Esophagus squamous epithelium (tissue), 5 donors: ENCODE data around the gene SRSF3. TPM values are rescaled to one million over a fixed set of nuclear protein-coding genes. Genes with fewer than 3 reads are reported as not detected.
A peak's percentile ranks its signal among the peaks of the same experiment; 100 is the strongest.
"Not testable (repeated sequence)": the region's sequence is repeated elsewhere in the genome, so short reads cannot be mapped to it uniquely, and the experiment has no call there.

Source experiments
- DNase-seq: peaks from one replicate; lab custom pipeline; 2025; lab: John Stamatoyannopoulos, UW
- H3K27ac ChIP-seq, 4 donors: fragments of 200-600 bp; sonication (generic); one replicate each; pipeline ENCODE4 v1.5.1; 2016 to 2019; ENCODE audit warnings: mild to moderate bottlenecking in 1 of 4
- H3K27me3 ChIP-seq, 4 donors: fragments of 200-600 bp; sonication (generic); 1 replicate in 3 of 4; 2 replicates in 1 of 4; pipeline versions ENCODE4 v1.5.1 to v1.6.0; 2017 to 2021; ENCODE audit warnings: antibody characterized with exemption in 1 of 4
- H3K36me3 ChIP-seq, 3 donors: fragments of 200-600 bp; sonication (generic); one replicate each; pipeline ENCODE4 v1.5.1; 2016 to 2019
- H3K4me1 ChIP-seq, 3 donors: fragments of 200-600 bp; sonication (generic); one replicate each; pipeline ENCODE4 v1.5.1; 2017 to 2019
- H3K4me3 ChIP-seq, 4 donors: fragments of 200-600 bp; sonication (generic); 1 replicate in 3 of 4; 2 replicates in 1 of 4; pipeline ENCODE4 v1.5.1; 2016 to 2019; ENCODE audit warnings: mild to moderate bottlenecking in 2 of 4, moderate library complexity in 1 of 4
- H3K9me3 ChIP-seq, 3 donors: fragments of 200-600 bp; sonication (generic); one replicate each; pipeline ENCODE4 v1.5.1; 2016 to 2019
- POLR2A ChIP-seq, 4 donors: fragments of 450-650 bp; IDR thresholded peaks; one replicate each; pipeline ENCODE4 v1.6.1; 2017; ENCODE audit warnings: antibody characterized with exemption in 4 of 4, mild to moderate bottlenecking in 4 of 4, moderate library complexity in 3 of 4
- WGBS, 2 donors: methylation state at CpG; one replicate each; pipeline ENCODE4 v1.1.5; 2018; 5-methylcytosine and 5-hydroxymethylcytosine counted together
- intact Hi-C: fragments of 100-400 bp; cut with DNase I; formaldehyde crosslinking; loops from one replicate; pipeline ENCODE4 v1.15.0; 2022
- total RNA-seq, 4 donors: library from RNA; depleted of rRNA; stranded (reverse); fragments of >200 nt; gene quantifications; one replicate each; pipeline ENCODE4 v1.1.0, GENCODE V29; 2016
- TF ChIP-seq, protein P1 (sequence below), 6 experiments: fragments of 450-650 bp in 4 of 6; fragments of 200-600 bp in 2 of 6; sonication (generic) in 2 of 6; IDR thresholded peaks; one replicate each; pipeline ENCODE4 v1.5.1; 2016 to 2019; ENCODE audit warnings: antibody characterized with exemption in 6 of 6, mild to moderate bottlenecking in 4 of 6, moderate library complexity in 4 of 6
- donor health status: DM: yes; HTN: yes; CAD: no.

The SRSF3 gene
- total RNA-seq, 4 donors from 2014 or later, result 111 to 213 (median 185) TPM

DNA sequence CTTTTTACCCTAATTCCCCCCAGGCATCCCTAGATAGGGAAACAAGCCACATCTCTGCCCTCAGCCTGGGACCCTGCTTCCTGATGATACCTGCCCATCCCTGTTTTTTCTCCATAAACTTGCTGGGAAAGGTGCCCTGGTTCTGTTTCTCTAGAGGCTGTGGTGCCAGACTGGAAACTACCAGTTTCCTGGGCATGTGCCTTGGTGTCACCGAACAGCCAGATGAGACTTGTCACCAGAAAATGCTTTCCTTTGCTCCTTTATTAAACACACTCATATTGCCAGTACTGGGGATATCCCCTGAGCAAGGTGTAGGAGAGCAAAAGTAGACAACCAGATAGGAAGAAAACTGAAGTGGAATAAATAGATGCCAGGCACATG lies 16.8 kb downstream of the SRSF3 start:
- WGBS, 2 donors, result 60 to 64% methylated on average over 1 of the region's 1 CpG
- intact Hi-C loops, result loop anchor here (10.0 kb wide), 1 partner anchor 144 kb away; no protein-coding TSS in a partner anchor
- Histone ChIP-seq H3K4me1 (peaks cover 4 to 45% (median 24%) of the 10 kb centered on the region in 3 donors), H3K27me3 (no peaks in the 10 kb centered on the region), H3K9me3 (no peaks in the 10 kb centered on the region), H3K4me3 (no peak overlapping the region), H3K36me3 (peaks cover 0 to 75% (median 4%) of the 10 kb centered on the region in 3 donors), H3K27ac (peak overlapping the region in 3 of 4 donors; percentile 11 to 33 (median 21))
- DNase-seq, result no peak
- TF ChIP-seq, protein P1, sequence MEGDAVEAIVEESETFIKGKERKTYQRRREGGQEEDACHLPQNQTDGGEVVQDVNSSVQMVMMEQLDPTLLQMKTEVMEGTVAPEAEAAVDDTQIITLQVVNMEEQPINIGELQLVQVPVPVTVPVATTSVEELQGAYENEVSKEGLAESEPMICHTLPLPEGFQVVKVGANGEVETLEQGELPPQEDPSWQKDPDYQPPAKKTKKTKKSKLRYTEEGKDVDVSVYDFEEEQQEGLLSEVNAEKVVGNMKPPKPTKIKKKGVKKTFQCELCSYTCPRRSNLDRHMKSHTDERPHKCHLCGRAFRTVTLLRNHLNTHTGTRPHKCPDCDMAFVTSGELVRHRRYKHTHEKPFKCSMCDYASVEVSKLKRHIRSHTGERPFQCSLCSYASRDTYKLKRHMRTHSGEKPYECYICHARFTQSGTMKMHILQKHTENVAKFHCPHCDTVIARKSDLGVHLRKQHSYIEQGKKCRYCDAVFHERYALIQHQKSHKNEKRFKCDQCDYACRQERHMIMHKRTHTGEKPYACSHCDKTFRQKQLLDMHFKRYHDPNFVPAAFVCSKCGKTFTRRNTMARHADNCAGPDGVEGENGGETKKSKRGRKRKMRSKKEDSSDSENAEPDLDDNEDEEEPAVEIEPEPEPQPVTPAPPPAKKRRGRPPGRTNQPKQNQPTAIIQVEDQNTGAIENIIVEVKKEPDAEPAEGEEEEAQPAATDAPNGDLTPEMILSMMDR (IDR thresholded peaks at IDR 0.05), result no peak
- TF ChIP-seq POLR2A (IDR thresholded peaks at IDR 0.05), result no peak

DNA sequence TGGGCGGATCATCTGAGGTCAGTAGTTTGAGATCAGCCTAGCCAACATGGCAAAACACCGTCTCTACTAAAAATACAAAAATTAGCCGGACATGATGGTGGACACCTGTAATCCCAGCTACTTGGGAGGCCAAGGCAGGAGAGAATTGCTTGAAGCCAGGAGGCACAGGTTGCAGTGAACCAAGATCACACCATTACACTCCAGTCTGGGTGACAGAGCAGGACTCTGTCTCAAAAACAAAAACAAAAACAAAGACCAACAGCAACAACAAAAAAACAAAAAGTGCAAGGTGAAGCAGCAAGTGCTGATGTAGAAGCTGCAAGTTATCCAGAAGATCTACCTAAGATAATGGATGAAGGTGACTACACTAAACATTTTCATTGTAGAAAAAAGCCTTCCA lies 17.5 kb downstream of the SRSF3 start:
- peaks cover 5 to 45% (median 22%) of the 10 kb centered on the region in 3 donors for H3K4me1 ChIP-seq
- WGBS, 2 donors, result 74 to 78% methylated on average over 3 of the region's 3 CpGs
- not testable (repeated sequence) for DNase-seq, H3K4me3 ChIP-seq, H3K9me3 ChIP-seq, H3K27ac ChIP-seq, H3K27me3 ChIP-seq
- intact Hi-C loops, result loop anchor here (10.0 kb wide), 1 partner anchor 143 kb away; no protein-coding TSS in a partner anchor
- H3K36me3 ChIP-seq, result peaks cover 0 to 68% (median 4%) of the 10 kb centered on the region in 3 donors

DNA sequence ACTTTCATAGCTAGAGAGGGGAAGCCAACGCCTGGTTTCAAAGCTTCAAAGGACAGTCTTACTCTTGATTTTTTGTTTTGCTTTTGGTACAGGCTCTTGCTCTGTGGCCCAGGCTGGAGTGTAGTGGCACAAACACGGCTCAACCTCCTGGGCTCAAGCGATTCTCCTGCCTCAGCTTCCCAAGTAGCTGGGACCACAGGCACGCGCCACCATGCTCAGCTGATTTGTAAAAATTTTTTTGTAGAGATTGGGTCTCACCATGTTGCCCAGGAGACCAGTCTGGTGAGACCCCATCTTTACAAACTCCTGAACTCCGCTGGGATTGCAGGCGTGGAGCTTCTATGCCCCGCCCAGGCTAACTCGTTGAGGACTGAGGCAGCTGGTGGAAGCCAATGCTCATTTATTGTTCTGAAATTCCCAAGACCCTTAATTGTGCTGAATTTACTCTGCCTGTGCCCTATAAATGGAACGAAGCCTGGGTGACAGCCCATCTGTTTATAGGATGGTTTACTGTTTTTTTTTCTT lies 18.0 kb downstream of the SRSF3 start:
- peaks cover 10 to 45% (median 21%) of the 10 kb centered on the region in 3 donors for H3K4me1 ChIP-seq
- intact Hi-C loops, result loop anchor here (10.0 kb wide), 1 partner anchor 143 kb away; no protein-coding TSS in a partner anchor
- DNase-seq, result no peak

DNA sequence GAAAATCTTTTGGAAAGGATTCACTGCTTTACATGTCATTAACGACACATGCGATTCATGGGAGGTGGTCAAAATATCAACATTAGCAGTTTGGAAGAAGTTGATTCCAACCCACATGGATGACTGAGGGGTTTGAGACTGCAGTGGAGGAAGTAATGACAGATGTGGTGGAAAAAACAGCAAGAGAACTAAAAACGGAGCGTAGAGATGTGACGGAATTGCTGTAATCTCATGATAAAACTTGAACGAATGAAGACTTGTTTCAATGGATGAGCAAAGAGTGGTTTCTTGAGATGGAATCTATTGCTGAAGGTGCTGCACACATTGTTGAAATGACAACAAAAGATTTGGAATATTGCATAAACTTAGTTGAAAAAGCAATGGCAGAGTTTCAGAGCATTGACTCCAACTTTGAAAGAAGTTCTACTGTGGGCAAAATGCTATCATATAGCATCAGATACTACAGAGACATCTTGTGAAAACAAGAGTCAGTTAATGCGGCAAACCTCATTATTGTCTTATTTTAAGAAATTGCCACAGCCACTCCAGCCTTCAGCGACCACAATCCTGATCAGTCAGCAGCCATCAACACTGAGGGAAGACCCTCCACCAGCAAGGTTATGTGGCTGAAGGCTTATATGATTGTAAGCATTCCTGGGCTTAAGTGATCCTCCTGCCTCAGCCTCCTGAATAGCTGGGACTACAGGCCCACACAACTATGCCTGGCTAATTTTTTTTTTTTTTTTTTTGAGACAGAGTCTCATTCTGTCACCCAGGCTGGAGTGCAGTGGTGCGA lies 19.2 kb downstream of the SRSF3 start:
- WGBS, 2 donors, result 87 to 91% methylated on average over 9 of the region's 9 CpGs
- no peak for DNase-seq
- intact Hi-C loops, result loop anchor here (10.0 kb wide), 1 partner anchor 141 kb away; no protein-coding TSS in a partner anchor
- Histone ChIP-seq H3K9me3 (no peaks in the 10 kb centered on the region), H3K4me3 (no peak overlapping the region), H3K4me1 (peaks cover 11 to 45% (median 17%) of the 10 kb centered on the region in 3 donors), H3K36me3 (peaks cover 0 to 52% (median 4%) of the 10 kb centered on the region in 3 donors), H3K27ac (no peak overlapping the region), H3K27me3 (no peaks in the 10 kb centered on the region)
- TF ChIP-seq POLR2A (IDR thresholded peaks at IDR 0.05), result no peak
- TF ChIP-seq, protein P1 (IDR thresholded peaks at IDR 0.05), result no peak

More for the DNA sequence above, 18.0 kb downstream of the SRSF3 start:
- Histone ChIP-seq H3K9me3 (no peaks in the 10 kb centered on the region), H3K4me3 (no peak overlapping the region), H3K36me3 (peaks cover 0 to 63% (median 4%) of the 10 kb centered on the region in 3 donors), H3K27ac (no peak overlapping the region), H3K27me3 (no peaks in the 10 kb centered on the region)
- TF ChIP-seq POLR2A (IDR thresholded peaks at IDR 0.05), result no peak
- 84 to 85% methylated on average over 5 to 10 of the region's 10 CpGs for WGBS, 2 donors

DNA sequence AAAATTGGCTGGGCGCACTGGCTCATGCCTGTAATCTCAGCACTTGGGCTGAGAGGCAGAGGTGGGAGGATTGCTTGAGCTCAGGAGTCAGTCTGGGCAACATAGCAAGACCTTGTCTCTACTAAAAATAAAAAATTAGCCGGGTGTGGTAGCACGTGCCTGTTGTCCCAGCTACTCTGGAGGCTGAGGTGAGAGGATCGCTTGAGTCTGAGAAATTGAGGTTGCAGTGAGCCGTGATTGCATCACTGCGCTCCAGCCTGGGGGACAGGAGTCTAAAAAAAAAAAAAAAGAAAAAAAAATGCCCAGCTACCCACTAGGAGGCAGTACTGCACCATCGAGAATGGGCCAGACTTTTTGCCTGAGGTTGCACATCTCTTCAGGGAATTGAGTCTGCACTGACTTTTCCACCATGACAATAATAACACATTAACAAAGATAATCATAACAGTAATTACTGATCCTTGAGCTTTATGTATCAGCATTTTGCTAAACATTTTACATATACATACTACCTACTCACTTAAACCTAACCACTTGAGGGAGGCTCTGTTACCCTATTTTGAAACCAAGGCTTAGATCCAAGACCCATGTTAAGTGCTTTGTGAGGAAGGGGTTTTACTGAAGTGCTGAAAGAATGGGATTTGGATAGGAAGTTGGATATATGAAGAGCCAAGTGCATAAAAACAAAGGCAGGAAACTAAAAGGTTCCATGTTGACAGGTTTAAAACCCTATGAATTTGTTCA lies 21.0 kb downstream of the SRSF3 start:
- DNase-seq, result no peak
- intact Hi-C loops, result loop anchor here (10.0 kb wide), 1 partner anchor 140 kb away; no protein-coding TSS in a partner anchor
- Histone ChIP-seq H3K27ac (peak overlapping the region in 2 of 4 donors; percentile 17 to 22), H3K4me3 (no peak overlapping the region), H3K9me3 (no peaks in the 10 kb centered on the region), H3K4me1 (peaks cover 11 to 39% (median 11%) of the 10 kb centered on the region in 3 donors), H3K36me3 (peaks cover 0 to 36% (median 4%) of the 10 kb centered on the region in 3 donors), H3K27me3 (no peaks in the 10 kb centered on the region)
- WGBS, 2 donors, result 39 to 42% methylated on average over 7 of the region's 7 CpGs
- TF ChIP-seq POLR2A (IDR thresholded peaks at IDR 0.05), result no peak
- TF ChIP-seq, protein P1 (IDR thresholded peaks at IDR 0.05), result peak; percentile 53 to 77 (median 69)
